ENCODE data around the gene TRPM4. TPM values are rescaled to one million over a fixed set of nuclear protein-coding genes. Genes with fewer than 3 reads are reported as not detected.
"Not testable (repeated sequence)": the region's sequence is repeated elsewhere in the genome, so short reads cannot be mapped to it uniquely, and the experiment has no call there.

Gene TRPM4
- total and polyA plus RNA-seq, 11 donors: 16.8 to 45.3 (median 25.8) TPM

DNA sequence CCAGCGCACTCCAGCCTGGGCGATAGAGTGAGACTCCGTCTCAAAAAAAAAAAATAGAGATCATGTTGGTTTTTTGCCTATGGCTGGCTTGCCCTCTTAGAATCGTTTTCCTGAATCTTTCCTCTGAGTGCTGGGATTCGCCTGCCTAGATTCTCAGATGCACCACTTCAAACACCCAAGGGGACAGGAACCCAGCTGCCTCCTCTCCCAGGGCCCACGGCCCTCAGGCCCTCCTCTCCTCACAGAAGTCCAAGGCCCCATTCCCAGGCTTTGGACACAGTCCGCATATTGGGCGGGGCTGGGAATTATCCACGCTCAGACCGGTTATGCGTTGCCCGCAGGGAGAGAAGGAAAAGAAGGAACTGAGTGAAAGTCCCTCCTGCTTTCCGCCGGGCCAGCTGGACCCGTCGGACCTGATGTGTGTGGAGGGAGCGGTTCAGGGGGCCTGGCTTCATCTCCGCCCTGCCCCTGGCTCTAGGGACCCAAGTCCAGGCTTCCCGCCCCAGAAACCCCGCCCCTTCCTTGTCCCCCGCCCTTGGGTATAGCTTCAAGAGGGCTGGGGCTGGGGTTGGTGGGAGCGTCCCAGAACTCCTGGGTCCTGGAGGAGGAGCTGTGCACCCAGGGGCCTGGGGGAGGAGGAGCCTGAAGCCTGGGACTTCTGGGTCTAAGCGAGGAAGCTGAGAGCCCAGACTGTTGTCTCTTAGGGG, 32.4 kb upstream of the TRPM4 start:
- intact Hi-C loops (cut with DNase I): no loop called here
- no peaks in the 10 kb centered on the region for H3K36me3 ChIP-seq
- H3K4me3 ChIP-seq: no peak overlapping the region
- H3K9me3 ChIP-seq: no peaks in the 10 kb centered on the region
- DNase-seq: peak in 1 of 5 donors; percentile 37
- TF ChIP-seq, protein P1, sequence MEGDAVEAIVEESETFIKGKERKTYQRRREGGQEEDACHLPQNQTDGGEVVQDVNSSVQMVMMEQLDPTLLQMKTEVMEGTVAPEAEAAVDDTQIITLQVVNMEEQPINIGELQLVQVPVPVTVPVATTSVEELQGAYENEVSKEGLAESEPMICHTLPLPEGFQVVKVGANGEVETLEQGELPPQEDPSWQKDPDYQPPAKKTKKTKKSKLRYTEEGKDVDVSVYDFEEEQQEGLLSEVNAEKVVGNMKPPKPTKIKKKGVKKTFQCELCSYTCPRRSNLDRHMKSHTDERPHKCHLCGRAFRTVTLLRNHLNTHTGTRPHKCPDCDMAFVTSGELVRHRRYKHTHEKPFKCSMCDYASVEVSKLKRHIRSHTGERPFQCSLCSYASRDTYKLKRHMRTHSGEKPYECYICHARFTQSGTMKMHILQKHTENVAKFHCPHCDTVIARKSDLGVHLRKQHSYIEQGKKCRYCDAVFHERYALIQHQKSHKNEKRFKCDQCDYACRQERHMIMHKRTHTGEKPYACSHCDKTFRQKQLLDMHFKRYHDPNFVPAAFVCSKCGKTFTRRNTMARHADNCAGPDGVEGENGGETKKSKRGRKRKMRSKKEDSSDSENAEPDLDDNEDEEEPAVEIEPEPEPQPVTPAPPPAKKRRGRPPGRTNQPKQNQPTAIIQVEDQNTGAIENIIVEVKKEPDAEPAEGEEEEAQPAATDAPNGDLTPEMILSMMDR (IDR thresholded peaks at IDR 0.05): no peak
- no peak for TF ChIP-seq POLR2A (IDR thresholded peaks at IDR 0.05)
- ATAC-seq: no peak
- 25 to 38% (median 37%) methylated on average over 15 to 23 of the region's 23 CpGs for WGBS, 4 donors
- peaks cover 0 to 8% (median 0%) of the 10 kb centered on the region in 9 donors for H3K27me3 ChIP-seq
- H3K27ac ChIP-seq: no peak overlapping the region
- peaks cover under 1 to 17% (median 13%) of the 10 kb centered on the region in 12 donors for H3K4me1 ChIP-seq

DNA sequence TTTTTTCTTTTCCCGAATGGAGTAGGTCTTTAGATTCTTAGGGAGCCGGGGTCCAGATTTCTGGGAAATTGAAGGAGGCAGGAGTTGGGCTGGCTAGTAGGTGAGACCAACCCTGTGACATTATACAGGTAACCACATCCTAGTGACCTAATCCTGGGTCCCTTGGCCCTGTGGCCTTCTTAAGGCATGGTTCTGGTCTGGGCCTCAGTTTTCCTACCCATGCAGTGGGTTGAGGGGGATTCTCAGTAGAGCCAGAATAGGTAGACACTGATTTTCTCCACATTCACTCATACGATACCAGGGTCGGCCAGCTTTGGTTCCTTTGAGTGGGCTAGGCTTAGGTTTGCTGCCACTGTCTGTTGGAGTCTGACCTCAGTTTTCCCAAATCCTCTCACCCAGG, 31.0 kb upstream of the TRPM4 start:
- Histone ChIP-seq H3K4me3 (no peak overlapping the region), H3K9me3 (no peaks in the 10 kb centered on the region), H3K27me3 (no peaks in the 10 kb centered on the region), H3K27ac (no peak overlapping the region), H3K4me1 (peaks cover 0 to 15% (median 11%) of the 10 kb centered on the region in 12 donors), H3K36me3 (no peaks in the 10 kb centered on the region)
- ATAC-seq (no peak), DNase-seq (no peak)
- TF ChIP-seq POLR2A (IDR thresholded peaks at IDR 0.05): no peak
- TF ChIP-seq, protein P1 (IDR thresholded peaks at IDR 0.05): no peak
- WGBS, 4 donors: 80 to 94% (median 83%) methylated on average over 4 of the region's 4 CpGs
- intact Hi-C loops (cut with DNase I): no loop called here

DNA sequence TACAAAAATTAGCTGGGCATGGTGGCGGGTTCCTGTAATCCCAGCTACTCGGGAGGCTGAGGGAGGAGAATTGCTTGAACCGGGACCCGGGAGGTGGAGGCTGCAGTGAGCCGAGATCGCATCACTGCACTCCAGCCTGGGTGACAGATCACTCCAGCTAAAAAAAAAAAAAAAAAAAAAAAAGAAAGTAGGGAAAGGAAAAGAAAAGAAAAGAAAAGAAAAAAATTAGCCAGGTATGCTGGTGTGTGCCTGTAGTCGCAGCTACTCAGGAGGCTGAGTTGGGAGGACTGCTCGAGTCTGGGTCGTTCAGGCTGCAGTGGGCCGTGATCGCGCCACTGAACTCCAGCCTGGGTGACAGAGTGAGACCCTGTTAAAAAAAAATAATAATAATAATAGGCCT, 30.4 kb upstream of the TRPM4 start:
- DNase-seq; ATAC-seq; H3K36me3 ChIP-seq; H3K4me3 ChIP-seq; H3K27ac ChIP-seq; intact Hi-C loops (cut with DNase I); H3K27me3 ChIP-seq; H3K9me3 ChIP-seq: not testable (repeated sequence)
- 95 to 98% (median 96%) methylated on average over 12 of the region's 12 CpGs for WGBS, 4 donors
- H3K4me1 ChIP-seq: peaks cover 0 to 15% (median 11%) of the 10 kb centered on the region in 12 donors

DNA sequence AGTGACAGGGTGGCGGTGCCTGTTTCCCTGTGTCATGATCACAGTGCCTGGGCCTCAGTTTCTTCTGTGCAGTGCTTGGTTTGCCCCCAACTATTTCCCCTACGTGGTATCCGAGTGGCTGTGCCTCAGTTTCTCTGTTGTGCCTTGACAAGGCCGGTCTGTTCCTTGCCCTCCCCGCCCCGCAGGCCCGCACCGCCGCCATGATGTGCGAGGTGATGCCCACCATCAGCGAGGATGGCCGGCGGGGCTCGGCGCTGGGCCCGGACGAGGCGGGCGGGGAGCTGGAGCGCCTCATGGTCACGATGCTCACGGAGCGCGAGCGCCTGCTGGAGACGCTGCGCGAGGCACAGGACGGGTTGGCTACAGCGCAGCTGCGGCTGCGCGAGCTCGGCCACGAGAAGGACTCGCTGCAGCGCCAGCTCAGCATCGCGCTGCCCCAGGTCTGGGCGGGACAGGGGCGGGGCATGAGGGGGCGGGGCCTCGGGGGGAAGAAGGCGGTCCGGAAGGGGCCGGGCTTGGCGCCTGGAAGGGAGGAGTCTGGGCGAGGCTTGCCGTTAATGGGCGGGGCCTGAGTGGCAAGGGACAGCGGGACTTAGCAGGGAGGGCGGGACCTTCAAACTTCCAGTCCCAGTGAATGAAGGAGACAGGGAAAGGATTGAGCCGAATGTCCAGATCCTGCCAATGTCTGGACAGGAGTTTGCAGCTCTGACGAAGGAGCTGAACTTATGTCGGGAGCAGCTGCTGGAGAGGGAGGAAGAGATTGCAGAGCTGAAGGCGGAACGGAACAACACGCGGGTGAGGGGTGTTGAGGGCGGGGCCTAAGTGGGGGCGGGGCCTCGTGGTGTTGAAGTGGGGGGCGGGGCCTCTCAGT, 29.7 kb upstream of the TRPM4 start:
- peak in 1 of 2 donors; percentile 22 for TF ChIP-seq POLR2A (IDR thresholded peaks at IDR 0.05)
- TF ChIP-seq, protein P1 (IDR thresholded peaks at IDR 0.05): peak in 6 of 12 donors; percentile 6 to 42 (median 26)
- H3K4me3 ChIP-seq: peak overlapping the region in 9 of 12 donors; percentile 24 to 44 (median 35)
- ATAC-seq (peak; percentile 97 to 99 (median 98)), DNase-seq (peak; percentile 97)
- no peaks in the 10 kb centered on the region for H3K9me3 ChIP-seq
- intact Hi-C loops (cut with DNase I): no loop called here
- no peaks in the 10 kb centered on the region for H3K27me3 ChIP-seq
- 4 to 6% (median 4%) methylated on average over 18 to 63 of the region's 63 CpGs for WGBS, 4 donors
- H3K36me3 ChIP-seq: no peaks in the 10 kb centered on the region
- peak overlapping the region in 9 of 12 donors; percentile 14 to 82 (median 55) for H3K27ac ChIP-seq
- H3K4me1 ChIP-seq: peaks cover 0 to 15% (median 11%) of the 10 kb centered on the region in 12 donors
